Prostate gland (tissue), 2 donors: ENCODE results near the gene FRMD1.

Experiments
- POLR2A ChIP-seq: fragments of 450-650 bp; IDR thresholded peaks from one replicate; pipeline ENCODE4 v1.6.1; 2016; ENCODE audit warnings: antibody characterized with exemption, mild to moderate bottlenecking
- TF ChIP-seq, protein P1 (sequence below), 4 experiments: fragments of 200-600 bp in 2 of 4; fragments of 450-650 bp in 2 of 4; sonication (generic) in 2 of 4; IDR thresholded peaks; 1 replicate in 3 of 4; 2 replicates in 1 of 4; pipeline ENCODE4 v1.5.1; 2016 to 2019; ENCODE audit warnings: antibody characterized with exemption in 4 of 4, mild to moderate bottlenecking in 2 of 4, moderate library complexity in 2 of 4

DNA sequence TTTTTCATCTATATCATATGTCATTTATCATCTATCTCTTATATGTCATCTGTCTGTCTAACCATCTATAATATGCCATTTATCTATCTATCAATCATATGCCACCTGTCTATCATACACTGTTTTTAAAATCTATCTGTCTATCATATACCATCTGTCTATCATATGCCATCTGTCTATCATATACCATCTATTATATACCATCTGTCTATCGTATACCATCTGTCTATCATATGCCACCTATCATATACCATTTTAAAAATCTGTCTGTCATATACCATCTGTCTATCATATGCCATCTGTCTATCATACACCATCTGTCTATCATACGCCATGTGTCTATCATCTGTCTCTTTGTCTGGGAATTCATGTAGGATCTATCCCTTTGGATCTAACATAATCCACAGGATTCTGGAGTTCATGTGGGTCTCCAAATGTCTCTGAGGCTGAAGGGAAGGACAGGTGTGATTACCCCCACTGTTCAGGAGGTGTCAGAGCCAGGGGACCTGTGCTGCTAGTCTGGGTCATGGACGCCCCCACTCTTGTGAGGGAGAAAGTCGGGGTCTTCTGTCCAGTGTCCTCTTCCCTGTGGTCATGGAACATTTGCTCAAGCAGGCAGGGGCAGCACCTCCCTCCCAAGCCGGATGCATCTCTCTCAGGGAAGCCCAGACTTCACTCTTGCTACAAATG lies 36.9 kb upstream of the FRMD1 start:
- TF ChIP-seq, protein P1, sequence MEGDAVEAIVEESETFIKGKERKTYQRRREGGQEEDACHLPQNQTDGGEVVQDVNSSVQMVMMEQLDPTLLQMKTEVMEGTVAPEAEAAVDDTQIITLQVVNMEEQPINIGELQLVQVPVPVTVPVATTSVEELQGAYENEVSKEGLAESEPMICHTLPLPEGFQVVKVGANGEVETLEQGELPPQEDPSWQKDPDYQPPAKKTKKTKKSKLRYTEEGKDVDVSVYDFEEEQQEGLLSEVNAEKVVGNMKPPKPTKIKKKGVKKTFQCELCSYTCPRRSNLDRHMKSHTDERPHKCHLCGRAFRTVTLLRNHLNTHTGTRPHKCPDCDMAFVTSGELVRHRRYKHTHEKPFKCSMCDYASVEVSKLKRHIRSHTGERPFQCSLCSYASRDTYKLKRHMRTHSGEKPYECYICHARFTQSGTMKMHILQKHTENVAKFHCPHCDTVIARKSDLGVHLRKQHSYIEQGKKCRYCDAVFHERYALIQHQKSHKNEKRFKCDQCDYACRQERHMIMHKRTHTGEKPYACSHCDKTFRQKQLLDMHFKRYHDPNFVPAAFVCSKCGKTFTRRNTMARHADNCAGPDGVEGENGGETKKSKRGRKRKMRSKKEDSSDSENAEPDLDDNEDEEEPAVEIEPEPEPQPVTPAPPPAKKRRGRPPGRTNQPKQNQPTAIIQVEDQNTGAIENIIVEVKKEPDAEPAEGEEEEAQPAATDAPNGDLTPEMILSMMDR (IDR thresholded peaks at IDR 0.05) = no peak
- no peak for TF ChIP-seq POLR2A
